ENCODE results near the gene NELL2.
"Not testable (repeated sequence)": the region's sequence is repeated elsewhere in the genome, so short reads cannot be mapped to it uniquely, and the experiment has no call there.

Gene NELL2

DNA sequence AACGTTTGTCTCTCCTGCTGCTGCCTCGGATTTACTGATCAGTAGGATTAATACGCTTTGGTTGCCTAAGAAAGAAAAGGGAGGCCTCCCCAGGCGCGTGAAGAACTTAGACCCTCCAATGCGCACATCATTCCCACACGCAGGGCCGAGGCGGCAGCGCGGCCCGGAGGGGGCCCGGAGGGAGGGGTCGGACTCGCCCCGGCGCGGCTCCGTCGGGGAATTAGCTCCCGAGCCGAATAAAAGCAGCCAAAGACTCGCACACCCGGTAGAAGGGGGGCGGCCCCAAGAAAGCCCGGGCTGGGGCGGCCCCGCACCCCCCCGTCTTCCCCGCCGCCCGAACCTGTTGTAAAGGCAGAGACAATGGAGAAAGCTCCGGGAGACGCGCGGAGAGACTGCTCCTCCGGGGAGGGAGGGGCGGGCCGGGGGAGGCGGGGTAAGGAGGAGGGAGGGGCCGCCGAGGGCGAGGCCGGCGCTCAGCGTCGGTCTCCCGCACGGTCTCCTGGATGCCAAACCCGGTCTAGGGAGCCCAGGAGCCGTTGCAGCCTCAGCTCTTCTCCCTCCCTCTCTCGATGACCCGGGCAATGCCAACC, at the start of gene NELL2:
Gene NELL2 (minus strand): TSS at position 362 of the 590 bp plus-strand sequence. CDS start 446 bp downstream, outside the sequence.
- DNase-seq (ENCODE audit: low read depth) = peak; percentile 36

- no peak for DNase-seq (ENCODE audit: low read depth)
Observed at GRCh38 chr12:44921736-44922135, 45.6 kb upstream of the NELL2 start.

DNA sequence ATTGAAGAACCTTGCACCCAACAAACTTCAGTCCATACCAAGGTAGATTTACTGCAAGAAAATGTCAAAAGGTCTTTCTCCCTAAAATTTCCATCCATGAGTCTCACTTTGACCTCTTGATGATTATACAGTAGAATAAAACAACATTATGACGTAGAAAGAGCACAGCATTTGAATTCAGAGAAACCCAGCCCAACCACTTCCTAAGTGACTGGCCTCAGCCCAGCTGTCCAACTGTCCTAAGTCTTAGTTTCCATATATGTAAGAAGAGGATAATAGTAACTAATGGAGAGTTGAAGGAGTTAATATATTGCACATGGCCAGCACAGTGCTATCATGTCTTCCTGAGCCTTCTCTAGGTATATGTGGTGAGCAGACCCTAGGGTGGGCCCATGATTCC, 41.0 kb upstream of the NELL2 start:
- DNase-seq (ENCODE audit: low read depth) = no peak

GRCh38 chr12:44915958-44916357, 39.8 kb upstream of the NELL2 start:
- no peak for DNase-seq (ENCODE audit: low read depth)

- DNase-seq (ENCODE audit: low read depth) = no peak
Observed at GRCh38 chr12:44904321-44904720, 28.2 kb upstream of the NELL2 start.

GRCh38 chr12:44898108-44898507, 22.0 kb upstream of the NELL2 start:
- not testable (repeated sequence) for DNase-seq (ENCODE audit: low read depth)

DNA sequence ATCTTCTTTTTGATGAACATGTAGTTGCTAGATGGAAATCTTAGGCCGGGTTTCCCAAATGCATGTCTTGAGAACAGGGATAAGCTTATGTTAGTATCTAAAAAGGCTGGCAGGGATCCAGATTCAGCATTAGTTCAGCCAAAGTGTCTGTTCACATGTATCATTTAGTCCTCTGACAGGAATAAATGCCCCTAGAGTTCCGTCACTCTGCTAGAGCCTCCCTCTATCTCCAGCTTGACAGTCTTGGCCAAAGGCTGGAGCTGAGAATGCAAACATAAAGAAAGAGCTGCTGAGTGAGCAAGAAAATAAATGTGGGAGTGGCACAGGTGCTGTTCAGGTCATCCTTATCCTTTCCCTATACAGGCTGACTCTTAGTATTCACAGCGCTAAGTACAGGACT, 13.8 kb upstream of the NELL2 start:
- DNase-seq (ENCODE audit: low read depth) = no peak

- no peak for DNase-seq (ENCODE audit: low read depth)
Observed at GRCh38 chr12:44889162-44889561, 13.0 kb upstream of the NELL2 start.

DNA sequence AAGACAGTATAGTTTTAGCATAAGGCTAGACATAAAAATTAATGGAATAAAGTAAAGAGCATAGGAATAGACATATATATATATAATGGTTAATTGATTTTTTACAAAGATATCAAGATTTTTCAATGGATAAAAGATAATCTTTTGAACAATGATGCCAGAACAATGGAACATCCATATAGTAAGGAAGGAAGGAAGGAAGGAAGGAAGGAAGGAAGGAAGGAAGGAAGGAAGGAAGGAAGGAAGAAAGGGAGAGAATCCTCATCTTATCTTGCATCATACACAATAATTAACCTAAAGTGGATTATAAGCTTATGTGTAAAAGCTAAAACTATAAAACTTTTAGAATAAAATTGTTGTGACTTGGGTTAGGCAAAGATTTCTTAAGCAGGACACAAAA, 9.8 kb upstream of the NELL2 start:
- DNase-seq (ENCODE audit: low read depth) = no peak

DNA sequence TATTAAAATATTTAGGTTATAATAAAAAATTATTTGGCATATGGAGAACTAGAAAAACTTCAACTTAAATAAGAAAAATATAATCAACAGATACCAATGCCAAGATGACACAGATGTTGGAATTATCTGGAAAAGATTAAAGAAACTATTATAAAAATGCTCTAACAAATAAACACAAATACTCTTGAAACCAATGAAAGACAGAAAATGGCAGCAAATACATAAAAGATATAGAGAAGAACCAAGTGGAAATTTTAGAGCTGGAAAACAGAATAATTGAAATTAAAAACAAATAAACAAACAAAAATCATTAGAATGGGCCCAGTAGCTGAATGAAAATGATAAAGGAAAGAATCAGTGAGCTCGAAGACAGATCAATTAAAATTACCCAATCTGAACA, 5.1 kb upstream of the NELL2 start:
- DNase-seq (ENCODE audit: low read depth) = no peak

GRCh38 chr12:44876544-44877410, 662 bp upstream of the NELL2 start:
- peak; percentile 14 for DNase-seq (ENCODE audit: low read depth)

DNA sequence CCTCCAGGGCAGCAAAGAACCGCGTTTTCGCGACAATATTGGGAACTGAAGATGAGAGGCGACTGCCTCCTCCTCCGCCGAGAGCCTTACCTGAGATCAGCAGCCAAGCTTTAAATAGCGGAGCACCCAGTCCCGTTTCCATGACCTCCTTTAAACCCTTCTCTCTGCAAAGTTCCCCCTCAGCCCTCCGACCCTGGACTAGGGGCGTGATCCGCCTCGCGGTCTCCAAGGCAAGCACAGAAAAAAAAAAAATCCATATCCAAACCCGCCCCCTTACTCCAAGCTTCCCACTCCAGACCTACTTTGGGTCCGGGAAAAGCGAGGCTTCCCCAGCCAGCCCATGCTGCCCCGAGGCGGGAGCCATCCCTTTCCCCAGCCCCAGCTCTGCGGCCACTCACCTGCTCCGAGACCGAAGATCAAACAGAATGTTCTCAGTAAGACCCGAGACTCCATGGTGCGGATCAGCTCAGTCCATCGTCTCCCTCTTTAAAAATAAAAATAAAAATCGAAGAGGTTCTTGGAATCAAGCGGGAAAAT, 630 bp downstream of the NELL2 start:
- DNase-seq (ENCODE audit: low read depth) = no peak

- no peak for DNase-seq (ENCODE audit: low read depth)
Observed at GRCh38 chr12:44874981-44875416, 1.1 kb downstream of the NELL2 start.

- no peak for DNase-seq (ENCODE audit: low read depth)
Observed at GRCh38 chr12:44873898-44874297, 2.2 kb downstream of the NELL2 start.

DNA sequence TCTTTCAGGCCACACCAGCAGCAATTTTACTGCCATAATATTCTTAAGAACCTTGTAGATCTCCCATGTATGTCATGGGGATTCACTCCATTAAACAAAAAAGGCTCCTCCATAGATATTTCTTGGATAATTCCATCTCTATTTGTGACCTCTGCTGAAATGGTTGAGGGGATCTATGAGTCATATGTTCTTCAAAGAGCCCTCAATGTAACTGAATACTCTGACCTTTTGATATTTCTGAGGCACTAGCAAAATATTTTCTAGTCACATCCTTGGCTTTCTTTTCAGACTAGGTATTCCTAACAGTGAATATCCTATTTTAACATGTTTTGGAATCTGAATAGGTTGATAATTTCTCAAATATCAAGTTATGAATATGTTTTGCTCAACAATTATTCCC, 6.6 kb downstream of the NELL2 start:
- DNase-seq (ENCODE audit: low read depth) = no peak

DNA sequence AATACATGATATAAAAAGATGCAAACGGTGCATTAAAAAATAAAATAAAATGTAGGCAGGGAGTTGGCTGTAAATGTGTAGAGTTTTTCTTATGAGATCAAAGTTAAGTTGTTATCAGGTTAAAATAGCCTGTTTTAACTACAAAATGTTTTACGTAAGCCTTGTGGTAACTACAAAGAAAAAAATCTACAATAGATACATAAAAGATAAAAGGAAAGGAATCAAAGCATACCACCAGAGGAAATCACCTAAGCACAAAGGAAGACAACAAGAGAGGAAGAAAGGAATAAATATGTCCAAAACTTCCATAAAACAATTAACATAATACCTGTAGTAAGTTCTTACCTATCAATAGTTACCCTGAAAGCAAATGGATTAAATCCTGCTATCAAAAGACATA, 12.2 kb downstream of the NELL2 start:
- DNase-seq (ENCODE audit: low read depth) = no peak

DNA sequence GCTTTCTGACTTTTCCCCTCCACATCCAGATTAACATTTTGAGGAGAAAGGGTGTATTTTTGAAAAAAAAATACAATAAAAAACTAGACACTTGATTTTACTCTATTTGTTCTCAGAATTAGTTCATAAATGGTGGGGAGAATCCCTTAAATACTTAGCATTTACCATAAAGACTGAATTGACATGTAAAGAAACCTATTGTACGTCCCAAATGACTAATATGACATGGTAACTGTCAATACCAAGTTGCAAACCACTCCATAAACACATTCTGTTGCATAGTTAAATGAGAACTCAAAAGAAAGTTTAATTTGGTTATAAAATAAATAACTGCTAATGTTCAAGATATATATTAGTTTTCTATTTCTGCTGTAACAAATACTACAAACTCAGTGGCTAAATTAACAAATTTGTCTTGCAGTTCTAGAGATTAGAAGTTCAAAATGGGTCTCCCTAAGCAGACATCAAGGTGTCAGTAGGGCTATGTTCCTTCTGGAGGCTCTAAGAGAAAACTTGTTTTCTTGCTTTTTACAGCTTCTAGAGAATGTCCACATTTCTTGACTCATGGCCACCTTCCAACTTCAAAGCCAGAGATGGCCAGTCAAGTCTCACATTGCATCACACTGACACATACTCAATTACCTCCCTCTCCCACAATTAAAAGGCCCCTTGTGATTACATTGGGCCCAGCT, 16.0 kb downstream of the NELL2 start:
- DNase-seq (ENCODE audit: low read depth) = no peak

DNA sequence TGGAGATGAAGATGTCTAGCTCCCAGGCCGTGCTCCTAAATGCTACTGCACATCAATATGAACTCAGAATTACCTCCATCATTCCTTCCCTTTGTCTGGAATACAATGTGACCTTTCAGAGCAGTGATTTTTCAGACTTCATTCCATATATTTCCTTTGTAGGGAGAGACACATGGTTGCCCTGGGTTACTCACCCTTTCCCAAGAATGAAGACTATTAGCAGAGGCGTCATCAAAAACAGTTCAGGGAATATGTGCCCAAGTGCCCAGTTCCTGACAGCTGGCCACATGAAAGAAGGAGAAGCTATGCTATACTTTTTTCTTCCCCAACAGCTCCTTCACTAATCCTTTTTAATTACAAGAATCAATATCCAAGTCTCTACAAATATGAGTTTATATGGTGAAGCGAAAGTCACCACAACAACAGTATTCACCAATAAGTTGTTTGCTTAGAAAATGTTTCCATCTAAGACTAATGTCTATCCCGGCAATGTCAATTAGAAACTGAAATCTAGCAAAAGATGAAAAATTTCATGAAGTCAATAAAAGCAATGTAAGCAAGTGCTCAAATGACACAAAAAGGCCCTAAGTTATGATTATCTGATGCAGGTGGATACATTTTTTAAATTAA, 17.8 kb downstream of the NELL2 start:
- DNase-seq (ENCODE audit: low read depth) = no peak

- no peak for DNase-seq (ENCODE audit: low read depth)
Observed at GRCh38 chr12:44852483-44852882, 23.6 kb downstream of the NELL2 start.

DNA sequence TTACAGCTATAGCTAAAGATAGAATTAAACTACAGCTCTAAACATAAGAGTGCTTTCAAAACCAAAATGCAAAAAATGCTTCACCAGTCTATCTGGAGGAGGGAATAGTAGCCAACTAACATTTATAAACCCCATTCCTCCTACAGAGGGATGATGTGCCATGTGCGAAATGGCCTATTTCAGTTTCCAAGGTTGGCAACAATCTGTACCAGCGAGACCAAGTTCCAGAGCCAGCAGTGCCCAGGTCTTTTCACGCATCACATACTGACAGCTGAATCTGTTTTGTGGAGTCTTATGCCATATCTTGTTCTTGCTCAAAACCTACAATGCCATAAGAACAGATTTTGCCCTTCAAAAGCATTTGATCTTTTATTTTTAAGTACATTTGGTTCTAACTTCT, 24.5 kb downstream of the NELL2 start:
- no peak for DNase-seq (ENCODE audit: low read depth)

DNA sequence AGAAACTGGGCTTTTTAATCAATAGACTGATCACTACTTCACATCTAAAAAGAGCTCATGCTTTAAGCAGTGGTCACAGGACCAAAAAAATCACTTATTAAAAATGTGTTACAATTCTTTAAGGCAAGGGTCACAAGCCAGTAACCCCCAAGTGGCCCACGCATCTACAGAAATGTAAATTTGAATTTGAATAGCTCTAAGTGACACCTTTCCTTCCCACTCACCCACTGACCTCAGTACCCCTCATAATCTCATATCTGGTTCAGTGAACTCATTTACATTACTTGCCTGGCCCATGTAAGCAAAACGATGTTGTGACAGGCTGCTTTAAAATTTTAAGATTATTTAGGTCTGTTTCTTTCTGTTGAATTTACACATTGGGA, 27.4 kb downstream of the NELL2 start:
- no peak for DNase-seq (ENCODE audit: low read depth)
